HG03280 (cell line): ENCODE measurements around the gene CT47C1.
"Not testable (repeated sequence)": the region's sequence is repeated elsewhere in the genome, so short reads cannot be mapped to it uniquely, and the experiment has no call there.

Source experiments
- ATAC-seq: cut with Tn5 transposase; IDR thresholded peaks from one replicate; pipeline ENCODE4 v1.9.1; 2021; ENCODE audit warnings: mild to moderate bottlenecking, moderate library complexity; ENCODE audit not compliant: unreplicated experiment

The CT47C1 gene

GRCh38 chrX:119072744-119073143 lies at the start of gene CT47C1:
CT47C1 (plus strand) TSS chrX:119072993; CDS start chrX:119073226, 233 bp downstream.
- no peak for ATAC-seq

- no peak for ATAC-seq
These were observed 46.9 kb upstream of the CT47C1 start for GRCh38 chrX:119025900-119026299.

- not testable (repeated sequence) for ATAC-seq
These were observed 46.4 kb upstream of the CT47C1 start for GRCh38 chrX:119026344-119026743.

- ATAC-seq, result not testable (repeated sequence)
These were observed 44.6 kb upstream of the CT47C1 start for GRCh38 chrX:119027960-119028732.

GRCh38 chrX:119028733-119029330 lies 44.0 kb upstream of the CT47C1 start:
- no peak for ATAC-seq

GRCh38 chrX:119029656-119030055 lies 43.1 kb upstream of the CT47C1 start:
- not testable (repeated sequence) for ATAC-seq

- ATAC-seq, result no peak
These were observed 41.8 kb upstream of the CT47C1 start for GRCh38 chrX:119030990-119031389.

GRCh38 chrX:119036107-119037029 lies 36.4 kb upstream of the CT47C1 start:
- no peak for ATAC-seq

- ATAC-seq, result no peak
These were observed 32.4 kb upstream of the CT47C1 start for GRCh38 chrX:119040432-119040831.

- ATAC-seq, result no peak
These were observed 31.6 kb upstream of the CT47C1 start for GRCh38 chrX:119041175-119041574.

GRCh38 chrX:119042040-119042439 lies 30.8 kb upstream of the CT47C1 start:
- no peak for ATAC-seq

GRCh38 chrX:119042996-119043395 lies 29.8 kb upstream of the CT47C1 start:
- no peak for ATAC-seq

GRCh38 chrX:119045884-119046283 lies 26.9 kb upstream of the CT47C1 start:
- no peak for ATAC-seq

GRCh38 chrX:119055687-119056086 lies 17.1 kb upstream of the CT47C1 start:
- no peak for ATAC-seq

GRCh38 chrX:119062750-119063374 lies 9.9 kb upstream of the CT47C1 start:
- no peak for ATAC-seq

- ATAC-seq, result no peak
These were observed 9.4 kb upstream of the CT47C1 start for GRCh38 chrX:119063428-119063827.

- ATAC-seq, result no peak
These were observed 5.6 kb upstream of the CT47C1 start for GRCh38 chrX:119067023-119067739.

- no peak for ATAC-seq
These were observed 3.7 kb upstream of the CT47C1 start for GRCh38 chrX:119069128-119069527.

GRCh38 chrX:119069762-119070161 lies 3.0 kb upstream of the CT47C1 start:
- ATAC-seq, result no peak

GRCh38 chrX:119071381-119071780 lies 1.4 kb upstream of the CT47C1 start:
- ATAC-seq, result no peak
